ENCODE measurements around the gene FARP1.

The FARP1 gene

DNA sequence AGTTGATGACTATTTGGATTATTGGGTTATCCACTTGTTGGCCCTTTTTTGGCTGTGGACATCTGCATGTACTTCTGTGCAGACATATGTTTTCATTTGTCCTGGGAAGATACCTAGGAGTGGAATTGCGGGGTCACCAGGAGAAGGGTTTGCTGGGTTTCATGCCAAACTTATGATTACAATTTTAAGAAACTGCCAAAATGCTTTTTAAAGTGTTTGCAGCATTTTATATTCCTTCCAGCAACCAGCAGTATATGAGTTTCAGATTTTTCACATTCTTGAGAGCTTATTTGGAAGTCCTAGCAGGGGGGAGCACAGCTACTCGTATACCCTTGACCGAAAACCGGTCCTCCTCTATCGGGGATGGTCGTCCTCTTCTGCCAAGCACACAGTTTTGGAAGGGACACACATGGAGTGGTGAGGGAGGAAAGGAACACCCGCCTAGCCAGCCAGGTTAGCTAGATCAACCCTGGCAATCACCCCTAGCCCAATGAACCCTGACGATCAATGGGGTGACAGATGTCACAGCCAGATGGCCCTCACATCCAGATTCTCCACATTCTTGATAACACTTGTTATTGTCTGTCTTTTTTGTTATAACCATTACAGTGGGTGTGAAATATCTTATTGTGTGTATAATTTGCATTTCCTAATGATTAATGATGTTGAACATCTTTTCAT, 60.9 kb downstream of the FARP1 start:
- FAIRE-seq = no peak

DNA sequence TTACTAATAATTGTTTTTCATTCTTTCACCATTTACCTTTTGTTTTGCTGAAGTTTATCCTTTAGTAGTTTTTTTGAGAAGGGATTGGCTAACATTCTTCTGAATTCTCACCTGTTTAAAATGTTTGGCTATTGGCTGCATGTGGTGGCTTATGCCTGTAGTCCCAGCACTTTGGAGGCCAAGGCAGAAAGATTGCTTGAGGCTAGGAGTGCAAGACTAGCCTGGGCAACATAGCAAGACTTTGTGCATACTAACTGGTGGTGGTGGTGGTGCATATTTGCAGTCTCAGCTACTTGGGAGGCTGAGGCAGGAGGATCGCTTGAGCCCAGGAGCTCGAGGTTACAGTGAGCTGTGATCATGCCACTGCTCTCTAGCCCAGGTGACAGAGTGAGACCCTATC, 61.7 kb downstream of the FARP1 start:
- FAIRE-seq = no peak

DNA sequence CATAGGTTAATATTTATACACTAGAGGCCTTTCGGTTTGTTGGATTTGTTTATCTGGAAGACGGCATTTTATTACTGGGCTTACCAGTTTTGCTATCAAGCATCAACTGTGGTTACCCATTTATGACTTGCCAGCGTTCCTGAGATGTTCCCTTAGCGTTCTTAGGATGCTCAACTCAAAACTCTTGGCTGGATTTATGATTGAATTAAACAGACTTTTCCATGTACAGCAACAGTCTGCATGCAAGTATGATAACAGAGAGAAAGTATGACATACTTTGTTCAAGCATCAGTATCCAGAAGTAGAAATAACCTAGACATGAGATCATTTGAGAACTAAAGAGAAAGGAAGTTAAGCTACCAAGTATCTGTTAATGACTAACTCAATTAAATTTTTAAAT, 64.1 kb downstream of the FARP1 start:
- FAIRE-seq = no peak

DNA sequence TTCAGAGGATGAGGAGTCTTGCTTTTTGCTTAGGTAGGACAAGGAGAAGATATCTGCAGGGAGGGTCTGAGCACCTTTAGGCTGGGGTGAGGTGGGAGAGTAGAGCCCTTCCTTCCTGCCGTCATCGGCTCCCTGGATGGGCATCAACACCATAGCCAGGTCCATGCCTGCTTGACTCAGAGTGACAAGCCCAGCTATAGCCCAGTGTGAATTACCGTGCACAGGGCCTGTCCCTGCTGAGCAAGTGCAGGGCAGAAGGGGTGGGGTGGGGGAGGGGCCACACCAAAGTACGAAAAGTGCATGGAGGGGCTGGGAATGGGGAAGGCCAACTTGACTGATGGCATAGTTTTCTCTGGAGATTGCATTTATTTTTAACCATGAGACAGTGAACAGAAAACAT, 64.5 kb downstream of the FARP1 start:
- FAIRE-seq = no peak

DNA sequence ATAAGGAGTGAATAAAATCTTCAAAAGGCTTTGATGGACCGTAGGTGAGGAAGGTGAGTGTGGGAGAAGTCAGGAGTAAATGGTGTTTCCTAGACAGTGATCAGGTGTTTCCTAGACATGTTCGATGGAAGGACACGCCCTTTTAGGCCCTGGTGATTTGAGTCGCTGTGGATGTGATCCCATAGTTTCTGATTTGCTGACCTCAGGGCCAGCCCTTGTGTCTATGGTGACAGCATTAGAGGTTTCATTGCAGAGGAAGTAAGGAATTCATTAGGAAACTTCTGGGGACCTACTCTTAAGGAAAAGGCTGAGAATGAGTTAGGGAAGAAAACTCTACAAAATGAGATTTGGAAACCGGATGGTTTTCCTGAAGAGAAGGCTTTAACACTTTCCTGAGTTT, 65.7 kb downstream of the FARP1 start:
- FAIRE-seq = no peak

DNA sequence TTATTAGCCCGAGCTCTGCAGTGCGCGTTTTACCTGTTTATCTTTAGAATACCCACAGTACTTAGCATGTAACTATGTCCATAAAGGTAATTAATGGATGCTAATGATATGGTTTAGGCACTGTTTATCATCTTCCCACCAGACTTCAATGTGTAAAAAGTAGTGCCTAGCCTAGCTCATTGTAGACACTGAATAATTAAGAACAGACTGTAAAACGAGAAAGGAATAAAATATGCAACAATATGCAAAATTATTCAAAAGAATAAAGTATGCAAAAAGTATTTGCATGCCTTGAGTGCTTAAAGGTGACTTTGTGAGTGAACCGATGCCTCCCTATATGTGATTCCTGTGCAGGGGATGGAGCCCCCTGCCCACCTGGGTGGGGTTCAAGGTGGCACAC, 69.9 kb downstream of the FARP1 start:
- FAIRE-seq = no peak

DNA sequence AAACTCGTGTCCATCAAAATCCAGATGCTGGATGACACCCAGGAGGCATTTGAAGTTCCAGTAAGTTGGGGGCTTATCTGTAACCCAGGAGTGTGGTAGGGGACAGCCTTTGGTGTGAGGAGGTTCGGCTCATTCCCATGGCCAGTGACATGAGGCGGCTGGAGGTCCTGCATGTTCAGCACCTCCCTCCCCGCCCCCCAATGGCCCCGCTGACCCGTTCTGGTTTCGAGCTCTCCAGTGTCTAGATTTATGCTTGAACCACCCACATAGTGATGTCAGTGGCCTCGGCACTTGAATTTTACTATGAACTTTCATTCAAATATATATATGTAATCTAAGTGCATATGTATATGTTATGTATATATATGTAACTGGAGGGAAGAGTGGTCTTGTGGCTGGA, 70.5 kb downstream of the FARP1 start:
- no peak for FAIRE-seq

DNA sequence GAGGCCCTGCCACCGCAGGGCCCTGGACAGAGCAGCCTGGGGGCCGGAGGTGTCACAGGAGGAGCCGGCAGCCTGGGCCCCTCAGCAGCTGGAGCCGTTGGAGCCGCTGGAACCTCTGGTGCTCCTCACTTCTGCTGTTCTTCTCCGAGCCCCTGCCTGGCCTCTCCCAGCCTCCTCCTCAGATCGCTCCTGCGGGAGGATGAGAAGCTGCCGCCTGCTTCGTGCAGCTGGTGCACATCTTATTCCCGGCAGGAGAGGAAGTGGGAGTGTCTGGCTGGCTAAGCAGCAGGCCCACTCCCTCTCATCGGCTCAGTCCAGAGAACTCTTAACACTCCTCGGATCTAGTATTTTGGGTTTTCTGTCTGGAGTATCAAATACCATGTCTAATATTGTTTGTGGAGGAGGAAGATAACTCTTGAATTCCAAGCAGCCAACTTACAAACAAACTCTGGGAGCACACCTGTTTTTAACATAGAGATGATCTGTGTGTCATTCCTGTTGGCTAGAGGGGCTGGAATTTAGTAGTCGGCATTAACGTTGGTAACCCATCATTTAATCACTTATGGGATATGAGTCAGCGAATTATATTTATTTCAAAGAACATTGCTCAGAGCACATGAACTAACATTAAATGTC, 71.2 kb downstream of the FARP1 start:
- no peak for FAIRE-seq

DNA sequence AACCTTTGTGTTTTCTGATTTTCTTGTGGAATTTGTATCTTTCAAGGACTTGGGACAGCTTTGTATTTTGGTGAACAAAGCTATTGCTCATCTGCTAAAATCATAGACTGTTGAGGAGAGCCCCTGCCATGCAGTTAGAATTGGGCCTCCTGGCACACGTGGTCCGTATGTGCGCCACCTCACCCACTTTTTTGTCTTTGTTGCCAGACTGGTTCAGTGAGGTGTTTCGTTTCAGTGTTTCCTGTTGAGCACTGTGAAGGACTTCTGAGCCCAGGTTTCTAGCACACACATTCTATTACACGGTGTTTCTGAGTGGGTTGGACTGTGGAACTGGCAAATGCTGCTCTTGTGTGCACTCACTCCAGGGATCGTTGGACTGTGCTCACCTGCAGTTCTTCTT, 71.8 kb downstream of the FARP1 start:
- FAIRE-seq = no peak

DNA sequence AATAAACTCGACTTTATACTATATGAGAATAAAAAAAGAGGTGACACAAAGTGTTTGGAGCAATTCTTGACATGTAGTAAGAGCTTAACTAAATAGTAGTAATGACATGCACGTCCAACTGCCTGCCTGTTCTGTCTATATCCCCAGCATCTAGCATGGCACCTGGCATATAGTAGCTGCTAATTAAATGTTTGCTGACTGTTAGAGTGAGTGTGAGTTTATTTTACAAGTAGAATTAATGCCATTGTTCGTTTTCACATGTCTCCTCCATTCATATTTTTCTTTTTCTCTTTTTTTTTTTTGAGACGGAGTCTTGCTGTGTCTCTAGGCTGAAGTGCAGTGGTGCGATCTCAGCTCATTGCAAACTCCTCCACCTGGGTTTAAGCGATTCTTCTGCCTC, 72.6 kb downstream of the FARP1 start:
- no peak for FAIRE-seq

DNA sequence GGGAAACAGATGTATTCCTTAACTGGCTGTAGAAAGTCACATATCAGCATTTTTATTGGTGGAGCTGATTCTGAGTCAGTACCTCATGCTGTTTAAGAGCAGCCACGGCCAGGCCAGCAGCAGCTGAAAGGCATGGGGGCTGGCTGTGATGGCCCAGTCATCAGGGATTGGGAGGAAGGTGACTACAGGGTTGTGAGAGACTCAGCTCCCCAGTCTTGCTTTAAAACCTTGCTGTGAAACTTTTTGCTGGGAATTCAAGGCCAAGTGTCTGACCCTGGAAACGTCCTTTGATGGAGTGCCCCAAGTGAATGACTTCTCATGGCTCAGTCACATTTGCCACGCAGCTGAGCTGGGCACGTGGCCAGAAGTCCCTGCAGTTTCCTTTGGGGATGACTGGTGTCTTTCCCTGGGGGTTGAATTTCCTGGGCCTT, 73.3 kb downstream of the FARP1 start:
- FAIRE-seq = no peak

DNA sequence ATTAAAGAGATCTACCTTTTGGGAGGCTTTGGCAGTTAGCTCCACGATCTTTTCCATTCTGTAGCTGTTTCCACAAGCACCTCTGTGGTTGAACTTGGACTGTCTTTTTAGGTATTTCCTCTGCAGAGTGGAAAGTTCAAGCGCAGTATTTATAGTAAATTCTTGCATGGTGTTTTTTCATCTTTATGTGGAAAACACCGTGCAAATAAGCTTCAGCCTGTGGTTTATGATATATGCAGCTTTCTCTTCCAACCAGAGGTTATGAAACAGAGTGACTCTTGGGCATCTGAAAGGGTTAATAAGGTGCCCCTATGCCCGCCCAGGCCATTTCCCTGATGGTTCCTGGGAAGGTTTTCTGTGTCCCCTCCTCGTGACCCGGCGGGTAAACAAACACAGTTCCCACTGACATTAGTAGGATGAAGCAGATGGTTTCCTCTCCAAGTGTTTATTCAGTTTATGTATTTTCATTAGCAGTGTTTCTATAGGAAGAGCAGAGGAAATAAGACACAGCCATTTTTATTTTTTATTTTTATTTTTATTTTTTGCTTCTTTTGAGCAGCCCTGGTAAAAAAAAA, 73.9 kb downstream of the FARP1 start:
- FAIRE-seq = no peak

DNA sequence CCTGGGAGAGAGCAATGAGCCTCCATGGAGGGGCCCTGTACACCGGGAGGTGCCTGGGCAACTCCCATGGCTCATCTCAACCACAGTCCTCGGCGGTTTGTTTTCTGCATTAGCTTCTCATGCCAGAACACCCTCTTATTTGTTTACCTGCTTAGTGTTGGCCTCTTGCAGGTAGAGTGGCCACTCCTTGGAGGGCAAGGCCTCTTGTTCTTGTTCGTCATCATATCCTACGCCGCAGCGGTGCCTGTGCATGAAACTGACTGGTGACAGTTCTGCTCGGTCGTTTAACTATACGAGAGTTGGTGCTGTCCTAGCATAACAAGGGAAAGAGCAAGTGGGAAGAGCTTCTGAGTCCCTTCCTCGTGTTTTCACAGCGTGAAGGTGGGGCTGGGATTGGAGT, 74.7 kb downstream of the FARP1 start:
- FAIRE-seq = no peak

DNA sequence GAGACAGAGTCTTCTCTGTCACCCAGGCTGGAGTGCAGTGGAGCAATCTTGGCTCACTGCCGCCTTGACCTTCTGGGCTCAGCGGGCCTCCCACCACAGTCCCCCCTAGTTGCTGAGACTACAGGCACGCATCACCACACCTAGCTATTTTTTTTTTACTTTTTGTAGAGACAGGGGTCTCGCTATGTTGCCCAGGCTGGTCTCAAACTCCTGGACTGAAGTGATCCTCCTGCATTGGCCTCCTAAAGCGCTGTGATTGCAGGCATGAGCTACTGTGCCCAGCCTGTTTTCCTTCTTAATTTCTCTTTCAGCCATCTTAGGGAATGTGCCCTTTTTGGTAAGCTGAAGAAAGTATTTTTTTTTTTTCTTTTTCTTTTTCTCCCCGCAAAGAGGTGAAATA, 76.8 kb downstream of the FARP1 start:
- no peak for FAIRE-seq

DNA sequence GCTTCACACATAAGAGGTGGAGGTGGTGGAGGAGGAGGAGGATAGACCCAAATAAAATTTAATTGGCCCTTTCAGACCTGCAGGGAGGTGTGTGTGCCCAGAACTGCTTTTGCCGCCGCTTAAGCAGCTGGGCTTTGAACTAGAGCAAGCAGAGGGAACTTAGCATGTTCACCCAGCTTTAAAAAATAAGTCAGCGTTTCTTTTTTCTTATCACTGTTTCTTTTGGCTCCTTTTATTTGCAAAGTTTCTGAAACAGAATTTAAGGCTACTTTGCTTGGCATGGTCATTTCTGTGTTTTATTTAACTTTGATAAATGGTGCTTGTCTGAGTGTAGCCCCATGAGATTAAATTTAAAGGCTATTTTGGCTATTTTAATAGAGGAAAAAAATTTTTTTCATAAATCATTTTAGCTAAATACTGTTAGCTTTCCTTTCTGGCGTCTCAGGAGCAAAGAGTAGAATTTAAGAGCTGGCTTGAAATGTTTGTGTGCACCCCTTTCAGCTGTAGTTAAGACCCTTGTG, 77.4 kb downstream of the FARP1 start:
- no peak for FAIRE-seq

DNA sequence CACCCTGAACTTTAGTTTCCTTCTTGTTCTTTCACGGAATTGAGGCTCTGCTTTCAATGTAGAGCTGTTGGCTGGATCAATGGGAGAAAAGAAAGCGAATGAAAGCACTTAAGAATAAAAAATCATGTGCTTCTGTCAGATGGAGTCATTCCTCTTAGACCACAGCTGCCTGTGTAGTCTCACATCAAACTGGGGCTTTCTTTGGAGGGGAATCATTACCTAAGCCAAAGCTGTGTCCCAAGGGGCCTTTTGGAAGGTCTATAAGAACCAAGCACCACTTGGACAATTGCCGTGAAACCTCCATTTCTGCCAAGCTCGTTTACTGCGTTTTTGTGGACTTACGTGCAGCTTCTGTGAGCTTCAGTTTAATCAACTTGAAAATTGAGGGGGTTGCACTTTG, 78.3 kb downstream of the FARP1 start:
- no peak for FAIRE-seq

DNA sequence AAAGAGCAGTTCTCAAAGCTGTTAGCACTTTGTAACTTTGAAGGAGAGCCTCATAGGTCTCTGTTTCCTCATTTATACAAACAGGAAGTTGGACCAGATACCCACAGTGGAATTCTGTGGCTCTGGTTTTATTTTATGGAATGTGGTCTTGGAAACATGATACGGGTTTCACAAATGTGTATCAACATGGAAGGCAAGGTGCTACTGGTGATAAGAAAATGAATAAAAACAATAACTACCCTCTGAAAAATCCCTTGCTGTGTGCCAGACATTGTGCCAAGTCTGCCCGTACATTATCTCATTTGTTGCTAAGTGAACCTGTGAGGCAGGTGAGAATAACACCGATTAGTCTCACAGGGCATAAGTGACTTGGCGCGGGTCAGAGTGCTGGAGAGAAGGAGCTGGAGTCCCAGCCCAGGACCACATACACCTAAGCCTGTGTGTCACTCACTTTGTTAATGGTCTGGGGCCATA, 79.2 kb downstream of the FARP1 start:
- FAIRE-seq = no peak

DNA sequence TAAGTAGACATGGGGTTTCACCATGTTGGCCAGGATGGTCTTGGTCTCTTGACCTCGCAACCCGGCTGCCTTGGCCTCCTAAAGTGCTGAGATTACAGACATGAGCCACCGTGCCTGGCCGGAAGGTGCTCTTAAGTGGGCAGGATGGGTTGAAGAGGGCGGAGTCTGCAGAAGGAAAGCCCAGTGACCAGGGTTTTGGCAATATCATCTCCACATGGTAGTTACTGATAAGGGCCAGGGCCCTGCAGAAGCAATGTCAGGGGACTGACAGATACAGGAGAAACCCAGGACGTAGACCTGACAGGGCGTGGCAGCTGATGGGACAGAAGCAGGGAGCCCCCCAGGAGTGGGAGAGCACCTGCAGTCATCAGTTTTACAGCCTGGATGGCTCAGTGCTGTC, 79.9 kb downstream of the FARP1 start:
- FAIRE-seq = no peak

DNA sequence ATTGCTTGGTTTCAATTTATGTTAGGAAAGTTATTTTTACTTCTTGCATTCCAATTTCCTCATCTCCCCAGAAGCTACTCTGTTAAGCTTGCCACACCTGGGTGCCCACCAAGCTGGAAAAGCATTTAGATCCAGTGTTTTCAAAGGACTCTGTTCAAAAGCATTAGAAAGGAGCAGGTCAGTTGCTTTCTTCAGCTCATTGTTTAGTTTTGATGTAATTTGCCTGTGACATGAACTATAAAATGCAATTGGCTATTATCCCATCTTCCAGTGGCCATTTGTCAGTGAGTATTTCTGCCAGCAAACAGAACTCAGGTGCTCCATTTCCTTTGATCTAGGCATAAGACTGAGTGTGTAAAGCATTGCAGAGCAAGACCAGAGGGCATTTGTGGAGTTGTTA, 80.8 kb downstream of the FARP1 start:
- no peak for FAIRE-seq

DNA sequence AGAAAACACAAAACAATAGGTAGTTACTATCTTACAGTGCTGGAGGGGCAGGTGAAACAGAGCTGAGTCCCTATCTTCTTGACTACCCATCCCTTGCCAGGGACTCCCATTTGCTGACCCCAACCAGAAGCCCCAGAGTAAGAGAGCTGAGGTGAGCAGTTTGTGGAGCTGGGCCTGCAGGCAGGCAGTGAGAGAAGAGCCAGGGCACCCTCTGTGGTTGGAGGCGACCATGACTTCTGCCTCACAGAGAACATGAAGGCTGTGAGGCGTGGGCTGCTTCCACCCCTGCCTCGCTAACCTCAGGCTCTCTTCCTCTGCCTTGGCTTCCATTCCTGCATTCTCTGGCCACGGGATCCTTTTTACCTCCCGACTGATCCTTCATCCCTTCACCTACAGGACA, 81.7 kb downstream of the FARP1 start:
- FAIRE-seq = no peak

DNA sequence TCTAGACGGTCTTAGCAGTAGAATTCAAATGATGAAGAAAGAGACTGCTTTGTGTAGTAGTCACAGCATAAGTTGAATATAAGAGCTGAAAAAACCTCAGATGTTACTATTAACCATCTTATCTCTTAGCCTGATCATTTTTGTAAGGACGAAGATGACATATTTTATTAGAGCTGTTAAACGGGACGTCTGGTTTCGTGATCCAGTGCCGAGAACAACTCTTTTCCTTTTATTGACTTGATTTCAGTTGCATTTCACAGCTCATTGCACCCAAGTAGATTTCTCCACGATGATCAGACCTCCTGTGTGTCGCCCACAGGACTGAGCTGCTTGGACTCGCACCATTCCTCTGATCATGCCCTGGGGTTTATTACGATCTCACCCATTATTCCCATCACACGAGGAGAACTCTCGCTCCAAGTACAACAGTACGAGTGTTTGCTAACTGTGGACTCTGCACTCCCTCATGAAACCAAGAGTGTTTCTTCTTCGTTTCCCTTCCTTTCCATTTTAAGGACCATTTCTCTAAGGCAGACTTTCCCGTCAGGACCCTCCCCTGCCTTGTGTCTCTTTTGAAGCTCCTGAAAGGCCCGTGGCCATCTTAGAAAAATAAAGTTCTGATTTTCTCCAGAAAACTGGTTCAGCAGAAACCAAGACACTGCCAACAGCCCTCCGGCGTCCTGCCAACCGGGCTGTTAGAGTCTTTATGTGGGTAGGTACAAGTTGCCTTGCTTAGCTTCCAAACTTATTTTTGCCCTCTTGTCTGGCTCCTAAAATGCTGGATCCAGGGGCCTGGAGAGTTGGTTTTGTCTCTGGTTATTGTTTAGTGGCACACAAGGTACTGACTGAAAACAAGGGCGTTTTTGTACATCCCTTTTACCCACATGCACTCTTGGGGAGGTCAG, 82.4 kb downstream of the FARP1 start:
- FAIRE-seq = no peak

DNA sequence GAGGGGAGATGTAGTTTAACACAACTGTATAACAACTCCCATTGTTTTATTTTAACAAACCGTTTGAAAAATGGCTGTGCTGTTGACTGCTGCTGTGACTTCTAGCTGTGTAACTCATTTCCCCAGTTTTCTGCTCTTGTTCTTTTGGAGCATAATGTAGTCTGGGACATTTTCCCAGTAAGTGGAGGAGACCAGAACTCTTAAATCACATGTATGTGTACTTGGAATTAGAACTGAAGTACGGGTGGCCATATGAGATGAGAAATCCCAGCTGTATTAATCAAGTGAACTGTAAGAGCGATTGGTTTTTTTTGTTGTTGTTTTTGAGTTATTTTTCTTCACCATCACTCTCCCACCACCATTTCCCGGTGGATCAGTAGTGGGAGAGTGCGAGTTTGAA, 83.6 kb downstream of the FARP1 start:
- FAIRE-seq = no peak

DNA sequence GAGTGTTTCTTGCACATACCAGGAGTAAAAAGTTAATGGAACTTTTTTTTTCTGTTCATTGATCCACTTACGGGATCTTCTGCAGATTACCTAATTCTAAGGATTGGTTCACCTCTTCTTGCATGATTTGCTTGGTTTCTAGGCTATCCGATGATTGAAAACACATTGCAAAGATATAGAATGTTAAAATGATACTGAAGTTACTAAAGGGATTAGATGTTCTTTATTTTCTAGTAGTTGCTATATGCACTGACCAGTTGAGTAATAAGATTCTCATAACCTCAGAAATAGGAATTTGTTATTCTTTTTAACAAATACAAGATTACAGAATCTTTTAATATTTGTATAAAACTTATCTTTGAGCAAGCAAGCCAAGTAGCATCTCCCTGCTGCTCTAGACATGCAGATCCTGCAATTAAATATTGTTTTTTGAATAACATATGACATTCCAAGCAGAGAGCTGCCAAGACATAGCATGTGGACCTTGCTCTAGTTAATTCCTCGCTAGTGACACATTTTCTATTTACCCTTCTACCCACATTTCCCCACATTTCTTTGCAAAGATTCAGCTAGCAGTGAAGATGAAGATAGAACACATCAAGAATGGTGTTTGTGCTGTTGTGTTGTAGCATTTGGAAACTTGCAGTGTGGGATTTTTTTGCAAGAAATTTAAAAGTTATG, 85.9 kb downstream of the FARP1 start:
- FAIRE-seq = no peak

All from G401.6 (cell line).